ENCODE results near the gene CWC25. TPM values are rescaled to one million over a fixed set of nuclear protein-coding genes. Genes with fewer than 3 reads are reported as not detected.

CWC25 gene
- total RNA-seq, 1 donor from 2014 or later = 65.2 TPM

GRCh38 chr17:38800237-38800760 lies 24.8 kb downstream of the CWC25 start:
- Histone ChIP-seq H3K4me3 (peak overlapping the region; percentile 88 to 93), H3K27me3 (no peaks in the 10 kb centered on the region), H3K36me3 (peaks cover 32 to 44% of the 10 kb centered on the region in 2 donors), H3K27ac (peak overlapping the region; percentile 98 to 100), H3K4me1 (peaks cover 7 to 25% of the 10 kb centered on the region in 2 donors), H3K9me3 (no peaks in the 10 kb centered on the region)
- no peak for DNase-seq (ENCODE audit: low spot score in 2 of 2)
- intact Hi-C loops (cut with DNase I) = loop anchor here (1.0 kb wide), 1 partner anchor 48 kb away; the partner anchor contains the start of gene PSMB3
- no peak for TF ChIP-seq CTCF (IDR thresholded peaks at IDR 0.05)

- peak within 1 kb of the TSS; percentile 98 to 100 for H3K27ac ChIP-seq
- peaks cover 7 to 25% of the 10 kb centered on the region in 2 donors for H3K4me1 ChIP-seq
- DNase-seq (ENCODE audit: low spot score in 2 of 2) = peak; percentile 85 to 98
- H3K4me3 ChIP-seq = peak within 1 kb of the TSS; percentile 88 to 93
- TF ChIP-seq CTCF (IDR thresholded peaks at IDR 0.05) = no peak
- intact Hi-C loops (cut with DNase I) = loop anchor here (1.0 to 5.0 kb wide), 6 partner anchors 26 to 401 kb away; partner anchors contain the start of genes CWC25, PLXDC1, PSMB3 and RPL19
- H3K36me3 ChIP-seq = peaks cover 26 to 39% of the 10 kb centered on the region in 2 donors
- H3K9me3 ChIP-seq = no peaks in the 10 kb centered on the region
- H3K27me3 ChIP-seq = no peaks in the 10 kb centered on the region
Observed at GRCh38 chr17:38799501-38800236, 25.5 kb downstream of the CWC25 start, which contains the start of gene PIP4K2B. PIP4K2B (minus strand) TSS chr17:38799556; CDS start chr17:38799424, 132 bp downstream.

- H3K9me3 ChIP-seq = no peaks in the 10 kb centered on the region
- peak in 1 of 3 experiments; percentile 6 for TF ChIP-seq CTCF (IDR thresholded peaks at IDR 0.05)
- H3K4me3 ChIP-seq = peak overlapping the region; percentile 88 to 93
- H3K4me1 ChIP-seq = peaks cover 7 to 25% of the 10 kb centered on the region in 2 donors
- peak overlapping the region; percentile 98 to 100 for H3K27ac ChIP-seq
- intact Hi-C loops (cut with DNase I) = loop anchor here (1.0 to 5.0 kb wide), 5 partner anchors 26 to 401 kb away; partner anchors contain the start of genes CWC25, PLXDC1 and RPL19
- DNase-seq (ENCODE audit: low spot score in 2 of 2) = peak in 1 of 2 donors; percentile 75
- H3K27me3 ChIP-seq = no peaks in the 10 kb centered on the region
- peaks cover 18 to 33% of the 10 kb centered on the region in 2 donors for H3K36me3 ChIP-seq
Observed at GRCh38 chr17:38798614-38799500, 26.3 kb downstream of the CWC25 start.

- Histone ChIP-seq H3K27me3 (no peaks in the 10 kb centered on the region), H3K9me3 (no peaks in the 10 kb centered on the region), H3K27ac (peak overlapping the region; percentile 98 to 100), H3K36me3 (peaks cover 9 to 27% of the 10 kb centered on the region in 2 donors), H3K4me3 (peak overlapping the region; percentile 88 to 93), H3K4me1 (peaks cover 7 to 25% of the 10 kb centered on the region in 2 donors)
- TF ChIP-seq CTCF (IDR thresholded peaks at IDR 0.05) = no peak
- DNase-seq (ENCODE audit: low spot score in 2 of 2) = no peak
- intact Hi-C loops (cut with DNase I) = loop anchor here (2.0 to 5.0 kb wide), 2 partner anchors 95 to 354 kb away; partner anchors contain the start of gene PLXDC1
Observed at GRCh38 chr17:38797828-38798227, 27.3 kb downstream of the CWC25 start.

GRCh38 chr17:38797158-38797490 lies 28.0 kb downstream of the CWC25 start:
- intact Hi-C loops (cut with DNase I) = loop anchor here (5.0 kb wide), 1 partner anchor 355 kb away; the partner anchor contains the start of gene PLXDC1
- Histone ChIP-seq H3K27me3 (no peaks in the 10 kb centered on the region), H3K4me1 (peaks cover 7 to 25% of the 10 kb centered on the region in 2 donors)

More at GRCh38 chr17:38797158-38797490, 28.0 kb downstream of the CWC25 start:
- peak overlapping the region in 1 of 2 donors; percentile 98 for H3K27ac ChIP-seq
- no peaks in the 10 kb centered on the region for H3K9me3 ChIP-seq
- H3K4me3 ChIP-seq = peak overlapping the region in 1 of 2 donors; percentile 88
- DNase-seq (ENCODE audit: low spot score in 2 of 2) = no peak
- H3K36me3 ChIP-seq = peaks cover 6 to 26% of the 10 kb centered on the region in 2 donors
- TF ChIP-seq CTCF (IDR thresholded peaks at IDR 0.05) = no peak
